GM18951 (cell line): ENCODE measurements around the gene AVEN.

Experiments
- POLR2A ChIP-seq: IDR thresholded peaks from 4 replicates; pipeline ENCODE4 v1.6.1; 2011; ENCODE audit warnings: mild to moderate bottlenecking; ENCODE audit not compliant: insufficient read length, insufficient read depth; ENCODE audit errors: extremely low read depth
- in situ Hi-C: fragments of 300-500 bp; cut with MboI; formaldehyde crosslinking; loops from one replicate; pipeline ENCODE4 v1.12.0; 2022; ENCODE audit warnings: low sequenced_read_pairs, mixed read lengths, inconsistent platforms; ENCODE audit not compliant: unreplicated experiment

AVEN gene, protein sequence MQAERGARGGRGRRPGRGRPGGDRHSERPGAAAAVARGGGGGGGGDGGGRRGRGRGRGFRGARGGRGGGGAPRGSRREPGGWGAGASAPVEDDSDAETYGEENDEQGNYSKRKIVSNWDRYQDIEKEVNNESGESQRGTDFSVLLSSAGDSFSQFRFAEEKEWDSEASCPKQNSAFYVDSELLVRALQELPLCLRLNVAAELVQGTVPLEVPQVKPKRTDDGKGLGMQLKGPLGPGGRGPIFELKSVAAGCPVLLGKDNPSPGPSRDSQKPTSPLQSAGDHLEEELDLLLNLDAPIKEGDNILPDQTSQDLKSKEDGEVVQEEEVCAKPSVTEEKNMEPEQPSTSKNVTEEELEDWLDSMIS

DNA sequence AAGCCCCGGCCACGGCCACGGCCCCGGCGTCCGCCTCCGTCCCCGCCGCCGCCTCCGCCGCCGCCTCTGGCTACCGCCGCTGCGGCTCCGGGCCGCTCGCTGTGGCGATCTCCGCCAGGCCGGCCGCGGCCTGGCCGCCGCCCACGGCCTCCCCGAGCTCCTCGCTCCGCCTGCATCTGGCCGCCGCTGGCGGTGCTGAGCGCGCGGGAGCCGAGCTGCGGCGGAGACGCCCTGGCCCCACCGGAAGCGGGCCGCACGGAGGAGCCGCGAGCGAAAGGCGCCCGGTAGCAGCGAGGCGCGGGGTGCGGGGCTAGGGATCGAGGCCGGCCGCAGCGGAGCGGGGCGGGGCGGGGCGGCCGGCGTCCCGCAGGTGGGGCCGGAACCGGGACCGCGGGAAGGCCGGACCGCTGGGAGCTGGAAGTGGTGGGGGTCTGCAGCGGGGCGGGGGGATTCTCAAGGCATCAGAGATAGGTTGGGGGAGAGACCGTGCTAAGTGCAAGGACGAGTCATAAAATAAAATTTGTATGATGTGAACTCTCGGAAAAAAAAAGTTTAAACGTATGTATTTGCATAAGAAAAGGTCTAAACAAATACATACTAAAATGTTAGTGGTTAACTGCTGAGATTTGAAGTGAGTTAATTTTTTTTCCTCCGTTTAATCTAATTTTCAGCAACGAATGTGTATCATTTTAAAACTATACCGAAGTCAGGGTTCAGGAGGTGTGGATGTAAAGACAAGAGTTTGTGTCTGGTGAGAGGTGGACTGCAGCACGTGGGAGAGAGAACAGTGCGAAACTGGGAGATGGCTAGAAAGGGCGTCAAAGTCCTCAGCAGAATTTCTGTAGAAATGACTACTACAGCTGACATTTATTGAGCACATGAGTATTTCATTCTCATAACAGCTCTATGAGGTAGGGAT lies at the start of gene AVEN:
AVEN (minus strand) TSS at position 334 of the 919 bp plus-strand sequence; CDS start at position 176, 158 bp downstream.
- in situ Hi-C loops: no loop called here
- TF ChIP-seq POLR2A: no peak

DNA sequence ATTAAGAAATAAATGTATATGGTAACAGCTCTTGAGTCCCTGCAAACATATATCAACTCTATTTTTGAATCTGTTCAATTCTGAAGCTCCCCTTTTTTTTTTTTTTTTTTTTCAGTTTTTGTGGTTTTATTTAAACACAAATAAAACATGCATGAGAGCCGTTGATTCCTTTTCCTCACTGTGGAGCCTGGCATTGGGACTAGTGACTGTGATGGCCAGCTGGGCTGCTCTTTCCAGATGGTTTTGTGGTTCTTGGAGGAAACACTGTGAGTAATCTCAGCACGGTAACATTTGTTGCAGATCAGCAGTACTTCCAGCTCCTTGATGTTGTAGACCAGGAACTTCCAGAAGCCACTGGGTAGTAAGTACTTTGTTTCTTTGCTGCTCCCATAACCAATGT lies 46.7 kb upstream of the AVEN start:
- TF ChIP-seq POLR2A: no peak
- in situ Hi-C loops: no loop called here

DNA sequence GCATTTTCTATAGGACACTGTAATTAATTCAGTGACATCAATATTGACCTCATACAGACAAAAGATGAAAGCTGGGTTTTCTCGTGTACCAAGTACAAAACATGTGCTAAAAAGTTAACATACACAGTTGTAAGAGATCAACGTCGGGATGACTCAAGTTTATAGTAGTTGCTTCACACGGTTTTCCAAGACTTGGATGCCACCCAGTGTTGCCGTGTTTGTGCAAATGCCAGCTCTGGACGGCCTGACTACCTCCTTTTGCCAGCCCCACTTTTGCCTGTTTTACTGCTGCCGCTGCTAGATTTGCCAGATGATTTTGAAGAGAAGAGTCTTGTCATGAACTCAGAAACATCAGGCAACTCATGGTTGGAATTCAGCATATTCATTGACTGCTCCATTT lies 45.1 kb upstream of the AVEN start:
- in situ Hi-C loops: no loop called here
- TF ChIP-seq POLR2A: no peak

DNA sequence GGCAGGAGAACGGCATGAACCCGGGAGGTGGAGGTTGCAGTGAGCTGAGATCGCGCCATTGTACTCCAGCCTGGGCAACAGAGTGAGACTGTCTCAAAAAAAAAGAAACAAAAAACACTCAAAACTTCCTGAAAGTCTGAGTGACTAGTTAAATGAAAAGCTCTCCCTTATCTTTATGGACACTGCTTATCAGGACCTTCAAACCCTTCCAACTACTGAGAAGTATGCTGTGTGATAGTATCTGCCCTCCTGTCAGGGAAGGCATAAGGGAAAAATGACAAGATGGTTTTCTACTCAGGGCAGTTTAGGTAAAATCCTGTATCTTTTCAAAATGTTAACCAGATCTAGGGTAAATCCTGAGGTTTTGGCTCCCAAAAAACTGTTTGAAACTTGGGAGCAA lies 40.9 kb upstream of the AVEN start:
- TF ChIP-seq POLR2A: no peak

DNA sequence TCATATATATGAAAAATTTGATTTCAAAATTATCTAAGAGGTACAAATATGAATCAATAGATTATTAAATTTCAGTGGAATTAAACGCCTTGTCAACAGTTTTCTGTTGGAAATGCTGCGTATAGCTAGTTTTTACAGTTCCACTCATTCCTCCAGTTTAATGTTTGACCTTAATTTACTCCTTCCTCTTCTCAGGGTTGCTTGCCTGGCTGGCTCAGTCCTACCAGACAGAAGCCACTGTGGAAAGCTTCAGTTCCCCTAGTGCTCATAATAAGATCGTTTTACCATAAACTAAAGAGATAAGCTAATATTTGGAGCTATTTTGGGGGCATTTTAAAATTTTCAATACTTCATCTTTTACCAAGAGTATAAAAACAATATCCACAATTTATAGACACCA lies 39.9 kb upstream of the AVEN start:
- no peak for TF ChIP-seq POLR2A
- in situ Hi-C loops: no loop called here

More for the DNA sequence above, 40.9 kb upstream of the AVEN start:
- in situ Hi-C loops: no loop called here

DNA sequence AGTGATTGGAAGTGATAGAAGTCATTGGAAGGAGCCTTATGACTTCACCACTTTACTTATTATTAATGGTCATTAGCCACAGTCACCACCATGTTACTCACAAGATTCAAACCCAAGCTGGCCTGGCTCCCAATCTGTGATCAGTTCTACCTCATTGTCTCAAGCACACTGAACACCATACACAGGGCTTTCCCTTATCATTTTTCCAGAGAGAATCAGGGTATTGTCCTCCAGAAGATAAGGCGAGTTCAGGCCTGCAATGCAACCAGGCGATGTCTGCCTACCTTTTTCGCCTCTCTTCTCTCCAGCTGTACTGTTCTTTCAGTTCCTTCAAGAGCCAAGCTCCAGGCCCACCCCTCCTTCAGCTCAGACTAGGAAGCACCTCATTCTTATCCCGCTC lies 37.8 kb upstream of the AVEN start:
- in situ Hi-C loops: no loop called here
- no peak for TF ChIP-seq POLR2A

DNA sequence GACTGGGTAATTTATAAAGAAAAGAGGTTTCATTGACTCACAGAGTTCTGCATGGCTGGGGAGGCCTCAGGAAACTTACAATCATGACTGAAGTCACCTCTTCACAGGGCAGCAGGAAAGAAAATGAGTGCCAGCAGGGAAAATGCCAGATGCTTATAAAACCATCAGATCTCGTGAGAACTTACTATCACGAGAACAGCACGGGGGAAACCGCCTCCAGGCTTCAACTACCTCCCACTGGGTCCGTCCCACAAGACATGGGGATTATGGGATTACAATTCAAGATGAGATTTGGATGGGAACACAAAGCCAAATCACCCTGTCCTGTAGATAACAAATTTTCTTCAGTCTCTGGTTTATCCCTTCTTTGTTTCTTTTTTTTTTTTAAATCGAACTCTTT lies 31.0 kb upstream of the AVEN start:
- in situ Hi-C loops: no loop called here
- no peak for TF ChIP-seq POLR2A

DNA sequence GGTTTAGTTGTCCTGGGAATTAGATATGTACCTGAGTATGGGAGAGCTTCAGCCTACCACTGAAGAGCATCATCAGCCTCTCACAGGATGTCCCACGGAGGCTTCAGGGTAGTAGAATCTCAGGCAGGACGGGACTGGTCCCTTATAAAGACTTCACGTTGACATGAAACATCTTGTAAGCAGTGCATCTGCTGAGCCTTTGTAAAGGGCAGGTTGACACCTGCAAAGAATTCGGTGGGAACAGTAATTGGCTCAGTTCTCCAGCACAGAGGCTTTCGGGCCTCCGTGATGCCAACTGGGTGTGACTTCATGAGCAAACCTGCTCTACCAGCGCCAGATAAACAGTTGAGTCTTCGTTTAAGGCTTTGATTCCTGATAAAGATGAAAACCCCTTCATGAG lies 26.9 kb upstream of the AVEN start:
- in situ Hi-C loops: no loop called here
- no peak for TF ChIP-seq POLR2A

DNA sequence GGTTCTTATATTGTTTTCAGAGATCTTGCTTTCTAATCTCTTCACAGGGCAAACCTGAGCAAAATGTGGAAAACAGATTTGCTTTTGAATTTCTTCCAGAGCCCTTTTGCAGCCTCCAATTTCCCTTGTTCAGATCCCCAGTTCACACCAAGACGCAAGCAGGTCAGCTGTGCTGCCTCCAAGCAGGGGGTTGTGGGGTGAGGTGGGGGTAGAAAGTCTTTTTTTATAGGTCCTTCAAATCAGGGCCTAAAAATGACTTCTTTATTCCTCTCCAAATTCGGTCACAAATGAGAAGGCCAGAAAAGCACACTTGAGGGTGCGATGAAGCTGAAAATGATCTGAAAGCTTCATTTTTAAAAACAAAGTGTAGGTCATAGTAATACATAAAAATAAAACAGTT lies 26.3 kb upstream of the AVEN start:
- no peak for TF ChIP-seq POLR2A
- in situ Hi-C loops: no loop called here

DNA sequence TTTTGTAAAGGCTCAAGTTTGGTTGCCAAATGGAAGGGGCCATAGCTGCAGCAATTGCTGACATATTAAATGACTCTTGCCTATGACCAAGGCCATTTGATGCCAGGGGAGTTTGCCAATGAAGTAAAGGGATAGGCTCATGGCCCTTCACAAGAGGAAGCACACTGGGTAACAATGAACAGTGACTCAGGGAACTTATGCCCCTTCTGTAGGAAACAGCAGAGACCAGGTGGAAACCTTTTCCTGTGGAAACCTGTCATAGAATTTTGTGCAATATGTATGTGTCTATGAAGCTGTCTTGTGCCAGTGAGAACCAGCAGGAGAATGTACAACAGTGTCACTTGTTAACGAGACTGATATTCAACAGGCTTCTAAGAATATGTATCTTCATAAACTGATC lies 25.4 kb upstream of the AVEN start:
- in situ Hi-C loops: no loop called here
- TF ChIP-seq POLR2A: no peak

DNA sequence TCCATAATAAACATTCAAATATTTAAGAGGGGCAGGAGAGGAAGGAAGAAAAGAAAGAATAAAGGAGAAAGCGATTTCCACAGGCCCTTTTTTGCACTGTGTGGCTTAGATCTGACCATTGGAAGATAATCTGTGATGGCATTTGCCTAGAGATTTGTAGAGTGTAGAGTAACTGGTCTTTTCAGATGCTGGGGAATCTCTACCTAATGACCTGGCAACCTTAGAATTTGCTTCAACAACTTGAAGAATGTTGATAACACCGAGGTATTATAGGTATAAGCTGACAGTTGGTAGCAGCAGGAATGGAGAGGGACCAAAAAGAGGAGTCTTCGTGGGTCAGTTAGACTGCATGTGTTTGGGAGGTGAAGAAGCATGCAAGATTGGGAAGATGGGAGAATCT lies 20.9 kb upstream of the AVEN start:
- in situ Hi-C loops: no loop called here
- TF ChIP-seq POLR2A: no peak

DNA sequence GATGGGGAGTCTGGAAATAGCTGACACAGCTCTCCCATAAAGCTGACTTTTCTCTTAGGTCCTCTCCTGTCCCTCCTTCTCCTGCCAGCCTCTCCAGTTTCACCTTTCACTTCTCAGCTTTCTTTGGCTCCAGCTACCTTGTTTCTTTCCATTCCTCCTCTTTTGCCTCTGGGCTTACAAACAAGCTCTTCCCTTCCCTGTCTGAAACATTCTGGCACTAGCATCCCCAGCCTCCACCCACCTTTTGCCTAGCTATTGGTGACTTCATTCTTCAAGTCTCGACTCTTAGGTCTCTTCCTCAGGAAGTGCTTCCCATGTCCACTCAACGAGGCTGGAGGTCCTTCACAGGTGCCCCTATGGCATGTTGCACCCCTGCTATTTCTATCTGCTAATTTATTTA lies 20.5 kb upstream of the AVEN start:
- in situ Hi-C loops: no loop called here
- no peak for TF ChIP-seq POLR2A

DNA sequence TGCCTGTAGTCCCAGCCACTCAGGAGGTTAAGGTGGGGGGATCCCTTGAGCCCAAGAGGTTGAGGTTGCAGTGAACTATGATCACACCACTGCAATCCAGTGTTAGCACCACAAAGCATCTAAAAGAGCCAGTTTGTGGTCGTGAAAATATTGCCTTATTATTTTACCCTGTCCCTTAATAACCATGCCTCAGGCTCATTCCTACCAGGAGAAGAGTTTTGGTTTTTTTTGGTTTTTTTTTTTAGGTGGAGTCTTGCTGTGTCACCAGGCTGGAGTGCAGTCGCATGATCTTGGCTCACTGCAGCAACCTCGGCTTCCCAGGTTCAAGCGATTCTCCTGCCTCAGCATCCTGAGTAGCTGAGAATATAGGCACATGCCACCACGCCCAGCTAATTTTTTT lies 17.9 kb upstream of the AVEN start:
- no peak for TF ChIP-seq POLR2A
- in situ Hi-C loops: no loop called here
